Mesenchymal stem cell (in vitro differentiated cells and primary cell): Measurements from ENCODE around the gene ASB16.
A peak's percentile ranks its signal among the peaks of the same experiment; 100 is the strongest.

Experiments
- DNase-seq: peaks from one replicate; pipeline ENCODE4 v3.0.0-alpha.2; 2013
- H2AFZ ChIP-seq: one replicate; pipeline ENCODE4 v1.6.1; 2013; ENCODE audit warnings: low read depth, mild to moderate bottlenecking, control low read depth, inconsistent platforms, low read length, moderate library complexity
- H2AK5ac ChIP-seq: 2 replicates; pipeline ENCODE4 v1.6.1; 2013; ENCODE audit warnings: low read length, moderate library complexity, mild to moderate bottlenecking, inconsistent platforms; ENCODE audit not compliant: severe bottlenecking
- H2BK120ac ChIP-seq: one replicate; pipeline ENCODE4 v1.6.1; 2013; ENCODE audit warnings: low read depth, mild to moderate bottlenecking, inconsistent platforms, low read length, moderate library complexity
- H2BK12ac ChIP-seq, 2 experiments: one replicate each; pipeline ENCODE4 v1.6.1; 2013; ENCODE audit warnings: inconsistent platforms in 2 of 2, low read length in 2 of 2, mild to moderate bottlenecking in 2 of 2, moderate library complexity in 2 of 2, control low read depth in 1 of 2
- H2BK15ac ChIP-seq: one replicate; pipeline ENCODE4 v1.6.1; 2013; ENCODE audit warnings: mild to moderate bottlenecking, low read depth, inconsistent platforms; ENCODE audit not compliant: poor library complexity, severe bottlenecking
- H2BK5ac ChIP-seq: 2 replicates; pipeline ENCODE4 v1.6.1; 2013; ENCODE audit warnings: low read depth, mild to moderate bottlenecking, low read length, control low read depth, inconsistent platforms; ENCODE audit not compliant: poor library complexity, severe bottlenecking
- H3K14ac ChIP-seq, 2 experiments: one replicate each; pipeline ENCODE4 v1.6.1; 2013; ENCODE audit warnings: inconsistent platforms in 2 of 2, low read length in 2 of 2, control low read depth in 1 of 2, mild to moderate bottlenecking in 1 of 2, moderate library complexity in 1 of 2
- H3K18ac ChIP-seq, 2 experiments: one replicate each; pipeline ENCODE4 v1.6.1; 2013; ENCODE audit warnings: inconsistent platforms in 2 of 2, low read length in 2 of 2, control low read depth in 1 of 2, low read depth in 1 of 2, mild to moderate bottlenecking in 1 of 2
- H3K23ac ChIP-seq, 2 experiments: one replicate each; pipeline ENCODE4 v1.6.1; 2013; ENCODE audit warnings: inconsistent platforms in 2 of 2, low read length in 2 of 2, mild to moderate bottlenecking in 2 of 2, moderate library complexity in 2 of 2, control low read depth in 1 of 2
- H3K27ac ChIP-seq: 2 replicates; pipeline ENCODE4 v1.5.1; 2013; ENCODE audit warnings: mild to moderate bottlenecking, moderate library complexity, low read length, control low read depth, inconsistent platforms; ENCODE audit not compliant: poor library complexity, severe bottlenecking
- H3K27me3 ChIP-seq, 2 experiments: 2 replicates each; pipeline versions ENCODE4 v1.6.1 to v1.7.0; 2013; ENCODE audit warnings: low read length in 2 of 2, mild to moderate bottlenecking in 2 of 2, moderate library complexity in 2 of 2, control low read depth in 1 of 2, inconsistent platforms in 1 of 2; ENCODE audit not compliant: control insufficient read depth in 1 of 2, insufficient read depth in 1 of 2
- H3K36me3 ChIP-seq, 2 experiments: 2 replicates each; pipeline versions ENCODE4 v1.6.1 to v1.7.0; 2013; ENCODE audit warnings: low read length in 2 of 2, control low read depth in 1 of 2, inconsistent platforms in 1 of 2, low read depth in 1 of 2, mild to moderate bottlenecking in 1 of 2; ENCODE audit not compliant: insufficient read depth in 2 of 2, control insufficient read depth in 1 of 2
- H3K4ac ChIP-seq, 2 experiments: one replicate each; pipeline ENCODE4 v1.6.1; 2013; ENCODE audit warnings: inconsistent platforms in 2 of 2, low read length in 2 of 2, mild to moderate bottlenecking in 2 of 2, moderate library complexity in 2 of 2, control low read depth in 1 of 2, low read depth in 1 of 2
- H3K4me1 ChIP-seq: 2 replicates; pipeline ENCODE4 v1.6.1; 2013; ENCODE audit warnings: low read depth, low read length, control low read depth; ENCODE audit not compliant: control insufficient read depth, insufficient read depth
- H3K4me2 ChIP-seq: 2 replicates; pipeline ENCODE4 v1.6.1; 2013; ENCODE audit warnings: low read length, mild to moderate bottlenecking, inconsistent platforms; ENCODE audit not compliant: poor library complexity, severe bottlenecking
- H3K4me3 ChIP-seq, 2 experiments: 2 replicates each; pipeline versions ENCODE4 v1.5.1 to v1.7.0; 2013; ENCODE audit warnings: low read length in 2 of 2, mild to moderate bottlenecking in 2 of 2, control low read depth in 1 of 2, low read depth in 1 of 2; ENCODE audit not compliant: insufficient read depth in 1 of 2
- H3K79me1 ChIP-seq: replicated peaks from 2 replicates; pipeline ENCODE4 v1.6.1; 2013; ENCODE audit warnings: mild to moderate bottlenecking, control low read depth, low read length, inconsistent platforms; ENCODE audit not compliant: poor library complexity, severe bottlenecking
- H3K9ac ChIP-seq: 2 replicates; pipeline ENCODE4 v1.7.0; 2013; ENCODE audit warnings: mild to moderate bottlenecking, low read length, moderate library complexity
- H3K9me3 ChIP-seq: 2 replicates; pipeline ENCODE4 v1.7.0; 2013; ENCODE audit warnings: mild to moderate bottlenecking, low read length; ENCODE audit not compliant: control insufficient read depth
- H4K8ac ChIP-seq: one replicate; pipeline ENCODE4 v1.6.1; 2013; ENCODE audit warnings: inconsistent platforms, mild to moderate bottlenecking, low read length, moderate library complexity
- H4K91ac ChIP-seq: one replicate; pipeline ENCODE4 v1.6.1; 2013; ENCODE audit warnings: mild to moderate bottlenecking, low read length, inconsistent platforms
- WGBS: methylation state at CpG from one replicate; pipeline ENCODE4 v1.1.7; 2013; ENCODE audit warnings: mixed read lengths; 5-methylcytosine and 5-hydroxymethylcytosine counted together

ASB16 gene

DNA sequence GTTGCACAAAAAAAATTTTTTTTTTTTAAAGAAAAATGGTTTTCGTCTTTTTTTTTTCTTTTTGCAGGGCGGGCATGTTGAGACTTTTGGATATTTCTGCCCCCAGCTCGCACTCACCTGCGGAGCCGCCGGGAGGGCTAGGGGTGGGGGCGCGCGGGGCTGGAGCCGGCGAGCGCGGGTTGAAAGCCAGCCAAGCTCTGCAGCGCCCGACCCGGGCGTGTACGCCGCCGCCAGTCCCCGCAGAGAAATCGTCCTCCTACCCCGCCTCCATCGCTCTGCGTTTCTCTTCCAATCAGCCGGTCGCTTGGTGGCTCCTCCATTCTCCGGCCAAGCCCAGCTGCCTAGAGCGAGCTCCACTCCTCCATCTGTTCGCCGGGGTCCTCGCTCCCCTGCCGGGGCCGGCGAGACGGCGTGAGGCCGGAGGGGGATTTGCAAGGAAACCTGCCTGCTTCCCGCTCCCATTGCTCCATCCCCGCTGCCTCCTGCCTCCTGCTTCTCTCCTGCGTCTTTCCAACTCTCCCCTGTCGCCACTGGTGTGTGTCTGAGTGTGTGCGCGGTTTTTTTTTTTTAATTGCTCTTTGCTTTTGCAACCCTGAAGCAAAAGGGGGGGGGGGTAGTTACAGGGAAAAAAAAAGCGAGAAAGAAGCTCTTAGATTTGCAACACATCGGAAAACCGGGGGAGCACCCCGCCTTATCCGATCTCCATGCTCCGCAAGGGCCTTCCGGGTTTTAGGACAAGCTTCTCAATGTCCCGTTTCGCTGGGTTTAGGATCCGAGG, 50.8 kb downstream of the ASB16 start:
- DNase-seq: peak; percentile 93
- H3K9ac ChIP-seq: peak overlapping the region; percentile 95
- peak overlapping the region; percentile 29 for H2BK120ac ChIP-seq
- peak overlapping the region in 1 of 2 experiments; percentile 46 for H3K23ac ChIP-seq
- peak overlapping the region; percentile 52 for H4K8ac ChIP-seq
- no peak overlapping the region for H4K91ac ChIP-seq
- no peak overlapping the region for H2BK12ac ChIP-seq
- H3K36me3 ChIP-seq: peaks cover 6 to 7% of the 10 kb centered on the region in 2 experiments
- H3K79me1 ChIP-seq: peaks cover under 1% of the 10 kb centered on the region
- H2AK5ac ChIP-seq: no peak overlapping the region
- H3K4me1 ChIP-seq: peaks cover 22% of the 10 kb centered on the region
- H3K4me2 ChIP-seq: peak overlapping the region; percentile 84
- H2BK5ac ChIP-seq: peak overlapping the region; percentile 60
- H3K14ac ChIP-seq: peak overlapping the region in 1 of 2 experiments; percentile 57
- no peaks in the 10 kb centered on the region for H3K9me3 ChIP-seq
- peak overlapping the region; percentile 81 for H3K27ac ChIP-seq
- H2BK15ac ChIP-seq: peak overlapping the region; percentile 98
- no peaks in the 10 kb centered on the region for H3K27me3 ChIP-seq
- H3K4ac ChIP-seq: peak overlapping the region; percentile 29 to 75
- no peak overlapping the region for H2AFZ ChIP-seq
- peak overlapping the region; percentile 89 to 95 for H3K4me3 ChIP-seq
- under 1% methylated on average over 50 of the region's 54 CpGs for WGBS
- H3K18ac ChIP-seq: peak overlapping the region; percentile 60 to 92

- Histone ChIP-seq H3K9me3 (no peaks in the 10 kb centered on the region), H4K8ac (no peak overlapping the region), H3K36me3 (peaks cover under 1 to 2% of the 10 kb centered on the region in 2 experiments), H3K4me3 (peak overlapping the region; percentile 89 to 95), H3K4me1 (peaks cover 19% of the 10 kb centered on the region), H2BK12ac (no peak overlapping the region), H2BK120ac (peak overlapping the region; percentile 29), H4K91ac (no peak overlapping the region), H3K27ac (peak overlapping the region; percentile 81), H3K4me2 (peak overlapping the region; percentile 84), H3K18ac (peak overlapping the region; percentile 44 to 60), H2BK5ac (no peak overlapping the region), H2BK15ac (peak overlapping the region; percentile 98), H3K14ac (no peak overlapping the region), H3K79me1 (no peaks in the 10 kb centered on the region), H3K4ac (no peak overlapping the region), H3K27me3 (no peaks in the 10 kb centered on the region), H2AK5ac (no peak overlapping the region), H3K23ac (no peak overlapping the region), H3K9ac (peak overlapping the region; percentile 95), H2AFZ (no peak overlapping the region)
- 2% methylated on average over 11 of the region's 17 CpGs for WGBS
- DNase-seq: no peak
Measured at GRCh38 chr17:44221862-44222111, 51.3 kb downstream of the ASB16 start.

GRCh38 chr17:44222112-44222869, 51.8 kb downstream of the ASB16 start:
- Histone ChIP-seq H3K23ac (peak overlapping the region in 1 of 2 experiments; percentile 81), H4K8ac (peak overlapping the region; percentile 72), H2AFZ (peak overlapping the region; percentile 60), H3K27me3 (no peaks in the 10 kb centered on the region), H3K14ac (no peak overlapping the region), H3K79me1 (no peaks in the 10 kb centered on the region), H3K36me3 (no peaks in the 10 kb centered on the region), H3K9ac (peak overlapping the region; percentile 95), H3K4me1 (peaks cover 17% of the 10 kb centered on the region), H3K4me2 (peak overlapping the region; percentile 90), H2BK5ac (no peak overlapping the region), H3K27ac (peak overlapping the region; percentile 87), H2BK120ac (no peak overlapping the region), H2BK15ac (peak overlapping the region; percentile 90), H3K4me3 (peak overlapping the region; percentile 24 to 89), H4K91ac (peak overlapping the region; percentile 86), H3K9me3 (no peaks in the 10 kb centered on the region), H3K18ac (peak overlapping the region; percentile 86 to 92), H2BK12ac (peak overlapping the region; percentile 23 to 31), H3K4ac (peak overlapping the region; percentile 41 to 62), H2AK5ac (no peak overlapping the region)
- 1% methylated on average over 32 of the region's 36 CpGs for WGBS
- DNase-seq: peak; percentile 88

DNA sequence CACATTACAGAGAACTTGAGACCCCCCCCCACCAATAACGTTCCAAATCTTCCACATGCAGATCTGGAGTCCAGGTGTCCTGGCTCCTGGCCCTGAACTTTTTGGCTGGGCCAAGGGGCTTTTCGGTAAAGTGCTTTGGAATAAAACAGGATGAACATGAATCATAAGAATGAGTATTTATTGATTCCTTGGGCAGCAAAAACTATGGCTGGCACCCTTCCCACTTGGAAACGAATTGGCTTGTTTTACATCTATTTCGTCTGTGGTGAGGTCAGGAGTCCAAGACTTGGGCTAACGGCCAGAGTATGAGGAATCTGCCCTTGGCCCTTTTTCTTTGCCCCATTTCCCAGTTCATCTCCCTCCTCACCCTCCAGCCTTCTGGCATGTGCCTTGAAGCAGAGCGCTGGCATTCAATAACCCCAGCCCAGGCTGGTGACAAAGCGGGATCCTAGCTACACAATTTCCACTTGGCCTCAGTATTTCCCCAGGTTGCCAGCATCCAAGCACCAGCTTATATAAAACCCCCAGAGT, 53.1 kb downstream of the ASB16 start:
- peak overlapping the region; percentile 19 for H2BK120ac ChIP-seq
- H3K4me1 ChIP-seq: peaks cover 8% of the 10 kb centered on the region
- H4K91ac ChIP-seq: no peak overlapping the region
- H3K9ac ChIP-seq: peak overlapping the region; percentile 95
- H3K14ac ChIP-seq: no peak overlapping the region
- H2BK5ac ChIP-seq: no peak overlapping the region
- no peaks in the 10 kb centered on the region for H3K79me1 ChIP-seq
- H2AK5ac ChIP-seq: no peak overlapping the region
- H2AFZ ChIP-seq: no peak overlapping the region
- H4K8ac ChIP-seq: no peak overlapping the region
- H3K23ac ChIP-seq: no peak overlapping the region
- no peak overlapping the region for H3K4ac ChIP-seq
- no peaks in the 10 kb centered on the region for H3K9me3 ChIP-seq
- no peaks in the 10 kb centered on the region for H3K27me3 ChIP-seq
- H3K4me3 ChIP-seq: peak overlapping the region in 1 of 2 experiments; percentile 31
- H3K18ac ChIP-seq: peak overlapping the region in 1 of 2 experiments; percentile 5
- no peak for DNase-seq
- H2BK12ac ChIP-seq: no peak overlapping the region
- H3K36me3 ChIP-seq: no peaks in the 10 kb centered on the region
- no peak overlapping the region for H3K4me2 ChIP-seq
- 97% methylated on average over 7 of the region's 7 CpGs for WGBS
- H2BK15ac ChIP-seq: no peak overlapping the region
- no peak overlapping the region for H3K27ac ChIP-seq
